GM12891 (cell line): Measurements from ENCODE around the gene RAG1.

Experiments
- PAX5 ChIP-seq: IDR thresholded peaks from 2 replicates; pipeline ENCODE4 v1.6.1; 2011; ENCODE audit warnings: low read length, moderate library complexity, mild to moderate bottlenecking; ENCODE audit not compliant: insufficient read depth, severe bottlenecking
- POLR2A ChIP-seq: IDR thresholded peaks from 2 replicates; pipeline ENCODE4 v1.6.1; 2011; ENCODE audit warnings: low read depth, low read length, control low read depth
- POLR2AphosphoS5 ChIP-seq: IDR thresholded peaks from 2 replicates; pipeline ENCODE4 v1.6.1; 2011; ENCODE audit warnings: low read depth, low read length, control low read depth
- SPI1 ChIP-seq: IDR thresholded peaks from 2 replicates; pipeline ENCODE4 v1.6.1; 2011; ENCODE audit warnings: low read depth, low read length, control low read depth
- TAF1 ChIP-seq: IDR thresholded peaks from 2 replicates; pipeline ENCODE4 v1.6.1; 2011; ENCODE audit warnings: low read depth, low read length, control low read depth

DNA sequence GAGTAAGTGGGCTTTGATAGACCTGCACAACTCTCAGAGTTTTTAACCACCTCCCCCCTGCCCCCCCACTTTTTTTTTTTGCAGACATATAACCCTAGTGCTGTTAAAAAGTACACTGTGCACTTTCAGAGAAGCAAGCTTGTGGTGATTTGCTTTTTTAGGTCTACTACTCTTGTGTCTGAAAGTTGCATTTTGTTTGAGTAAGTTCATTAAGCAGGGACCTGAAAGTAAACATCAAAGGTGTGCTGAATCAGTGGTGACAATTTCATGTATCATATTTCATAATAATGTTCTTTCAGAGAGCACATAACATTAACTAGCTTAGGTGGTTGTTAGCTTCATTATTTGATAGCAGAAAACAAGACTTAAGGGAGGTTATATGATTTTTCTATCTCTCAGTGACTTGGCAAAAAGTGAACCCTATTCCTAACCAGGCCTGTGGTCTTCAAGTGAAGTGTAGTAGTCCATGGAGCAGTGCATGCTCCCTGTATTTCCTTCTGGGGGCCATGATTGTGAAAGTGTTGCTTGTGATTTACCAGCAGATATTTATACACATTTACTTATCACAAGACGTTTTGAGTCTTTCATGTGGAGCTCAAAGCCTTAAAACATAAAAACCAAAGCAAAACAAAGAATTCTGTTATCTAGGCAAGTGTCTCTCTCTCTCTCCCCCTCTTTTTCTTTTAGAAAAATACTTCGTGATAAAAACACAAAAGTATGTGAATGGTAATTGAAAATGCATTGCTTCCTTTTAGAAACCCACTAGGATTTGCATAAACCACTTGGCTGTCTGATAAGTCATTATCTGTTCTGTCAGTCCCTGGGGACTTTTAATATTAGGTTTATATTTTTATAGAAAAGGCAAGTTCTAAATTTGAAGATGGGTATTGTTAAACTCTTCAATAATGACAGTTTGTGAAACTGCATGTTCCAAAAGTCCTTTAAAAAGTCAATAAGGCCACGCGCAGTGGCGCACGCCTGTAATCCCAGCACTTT lies 37.7 kb downstream of the RAG1 start:
- TF ChIP-seq PAX5 (no peak), POLR2A (no peak), POLR2AphosphoS5 (no peak), TAF1 (no peak), SPI1 (no peak)
